ENCODE results near the gene A1CF.

The A1CF gene

GRCh38 chr10:50809596-50809995 is 75.8 kb downstream of the A1CF start:
- no peak for DNase-seq (ENCODE audit: low read depth)
- no peak for TF ChIP-seq CTCF (conservative IDR thresholded peaks at IDR 0.05; ENCODE audit: low read depth, low read length)
- no peak overlapping the region for H3K4me3 ChIP-seq (ENCODE audit: low read length)

GRCh38 chr10:50807851-50808776 is 77.3 kb downstream of the A1CF start:
- DNase-seq (ENCODE audit: low read depth): no peak
- no peak for TF ChIP-seq CTCF (conservative IDR thresholded peaks at IDR 0.05; ENCODE audit: low read depth, low read length)
- no peak overlapping the region for H3K4me3 ChIP-seq (ENCODE audit: low read length)

GRCh38 chr10:50805981-50806622 is 79.3 kb downstream of the A1CF start:
- TF ChIP-seq CTCF (conservative IDR thresholded peaks at IDR 0.05; ENCODE audit: low read depth, low read length): no peak
- no peak overlapping the region for H3K4me3 ChIP-seq (ENCODE audit: low read length)
- no peak for DNase-seq (ENCODE audit: low read depth)

- no peak overlapping the region for H3K4me3 ChIP-seq (ENCODE audit: low read length)
- no peak for DNase-seq (ENCODE audit: low read depth)
- TF ChIP-seq CTCF (conservative IDR thresholded peaks at IDR 0.05; ENCODE audit: low read depth, low read length): no peak
Measured at GRCh38 chr10:50799595-50799994, 85.8 kb downstream of the A1CF start.

GRCh38 chr10:50798297-50798696 is 87.1 kb downstream of the A1CF start:
- H3K4me3 ChIP-seq (ENCODE audit: low read length): no peak overlapping the region
- DNase-seq (ENCODE audit: low read depth): no peak
- TF ChIP-seq CTCF (conservative IDR thresholded peaks at IDR 0.05; ENCODE audit: low read depth, low read length): no peak

- DNase-seq (ENCODE audit: low read depth): no peak
- no peak overlapping the region for H3K4me3 ChIP-seq (ENCODE audit: low read length)
- TF ChIP-seq CTCF (conservative IDR thresholded peaks at IDR 0.05; ENCODE audit: low read depth, low read length): no peak
Measured at GRCh38 chr10:50796693-50797092, 88.7 kb downstream of the A1CF start.

All from retinal pigment epithelial cell (primary cell).